HG03060 (cell line): ENCODE data around the gene KRTAP12-4.
"Not testable (repeated sequence)": the region's sequence is repeated elsewhere in the genome, so short reads cannot be mapped to it uniquely, and the experiment has no call there.

Experiments
- ATAC-seq: cut with Tn5 transposase; IDR thresholded peaks from one replicate; pipeline ENCODE4 v1.9.1; 2021; ENCODE audit warnings: low read depth, moderate number of reproducible peaks; ENCODE audit not compliant: unreplicated experiment

KRTAP12-4 gene

GRCh38 chr21:44687671-44688070, 33.2 kb upstream of the KRTAP12-4 start:
- ATAC-seq: no peak

GRCh38 chr21:44686843-44687561, 32.5 kb upstream of the KRTAP12-4 start:
- ATAC-seq: no peak

GRCh38 chr21:44686000-44686781, 31.7 kb upstream of the KRTAP12-4 start:
- no peak for ATAC-seq

GRCh38 chr21:44685050-44685449, 30.6 kb upstream of the KRTAP12-4 start:
- not testable (repeated sequence) for ATAC-seq

- ATAC-seq: no peak
Observed at GRCh38 chr21:44684483-44684882, 30.0 kb upstream of the KRTAP12-4 start.

DNA sequence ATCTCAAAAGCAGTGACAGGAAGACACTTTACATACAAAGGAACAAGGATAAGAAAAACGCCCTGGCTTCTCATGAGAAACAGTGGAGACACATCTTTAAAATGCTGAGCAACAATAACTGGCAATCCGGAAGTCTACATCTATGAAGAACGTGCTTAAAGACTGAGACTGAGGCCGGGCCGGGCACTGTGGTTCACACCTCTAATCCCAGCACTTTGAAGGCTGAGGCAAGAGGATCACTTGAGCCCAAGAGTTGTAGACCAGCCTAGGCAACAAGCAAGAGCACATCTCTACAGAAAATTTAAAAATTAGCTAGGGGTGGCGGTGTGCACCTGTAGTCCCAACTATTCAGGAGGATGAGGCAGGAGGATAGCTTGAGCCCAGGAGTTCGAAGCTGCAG, 29.6 kb upstream of the KRTAP12-4 start:
- ATAC-seq: no peak

DNA sequence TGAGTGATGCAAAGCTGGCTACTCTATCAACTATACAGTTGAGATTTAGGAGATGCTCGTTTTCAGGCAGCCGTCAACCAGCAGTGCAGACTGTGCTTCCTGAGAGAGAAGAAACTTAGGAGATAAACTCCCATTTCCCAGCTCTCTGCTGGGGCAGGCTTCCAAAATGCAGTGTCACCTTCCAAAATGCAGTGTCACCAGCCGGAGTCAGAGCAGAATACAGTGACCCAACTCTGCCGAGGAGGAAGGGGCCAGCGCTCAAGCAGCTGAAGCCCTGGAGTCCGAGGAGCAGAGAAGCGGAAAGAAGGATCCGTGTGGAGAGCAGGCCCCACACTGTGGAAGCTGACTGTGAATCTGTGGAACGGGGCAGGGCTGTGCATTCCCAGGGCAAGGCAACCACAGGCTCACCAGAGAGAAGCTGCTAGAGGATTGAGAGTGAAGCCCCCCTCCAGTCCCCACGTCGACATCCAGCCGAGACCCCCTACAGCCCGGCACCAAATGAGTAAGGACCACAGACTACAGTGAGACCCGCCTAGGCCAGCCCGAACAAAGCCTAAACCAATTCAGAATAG, 28.2 kb upstream of the KRTAP12-4 start:
- ATAC-seq: no peak

DNA sequence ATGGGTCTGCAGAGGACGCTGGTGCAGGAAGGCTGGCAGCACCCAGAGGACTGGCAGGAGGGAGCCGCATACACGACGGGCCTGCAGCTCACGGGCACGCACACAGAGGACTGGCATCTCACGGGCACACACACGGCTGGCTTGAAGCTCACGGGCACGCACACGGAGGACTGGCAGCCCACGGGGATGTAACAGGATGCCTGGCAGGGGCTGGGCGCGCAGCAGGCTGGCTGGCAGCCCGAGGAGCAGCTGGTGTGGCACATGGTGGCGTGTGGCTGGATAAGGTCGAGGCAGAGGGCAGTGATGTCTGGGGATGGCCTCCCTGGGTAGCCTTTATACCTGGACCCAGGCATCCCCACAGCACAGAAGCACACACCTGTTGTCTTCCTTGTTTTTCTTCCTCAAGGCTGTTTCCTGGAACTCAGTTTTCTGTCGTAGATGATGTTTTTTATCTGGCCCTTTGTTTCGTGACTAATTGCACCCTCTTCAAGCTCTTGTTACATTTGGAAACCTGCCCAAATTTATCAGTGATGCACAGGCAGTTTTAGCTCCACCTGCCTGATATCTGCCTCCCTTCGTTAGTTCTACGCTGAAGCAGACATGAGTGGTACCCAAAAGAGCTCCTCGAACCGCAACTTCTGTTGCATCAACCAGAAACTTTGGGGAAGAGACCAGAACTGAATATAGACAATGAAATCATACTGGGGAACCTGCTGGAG, 27.6 kb upstream of the KRTAP12-4 start, which contains the start of gene KRTAP12-1:
TSS of gene KRTAP12-1 (minus strand) at position 303 of the 719 bp plus-strand sequence. CDS start at position 263, 40 bp downstream.
- no peak for ATAC-seq

GRCh38 chr21:44681152-44681551, 26.7 kb upstream of the KRTAP12-4 start:
- no peak for ATAC-seq

DNA sequence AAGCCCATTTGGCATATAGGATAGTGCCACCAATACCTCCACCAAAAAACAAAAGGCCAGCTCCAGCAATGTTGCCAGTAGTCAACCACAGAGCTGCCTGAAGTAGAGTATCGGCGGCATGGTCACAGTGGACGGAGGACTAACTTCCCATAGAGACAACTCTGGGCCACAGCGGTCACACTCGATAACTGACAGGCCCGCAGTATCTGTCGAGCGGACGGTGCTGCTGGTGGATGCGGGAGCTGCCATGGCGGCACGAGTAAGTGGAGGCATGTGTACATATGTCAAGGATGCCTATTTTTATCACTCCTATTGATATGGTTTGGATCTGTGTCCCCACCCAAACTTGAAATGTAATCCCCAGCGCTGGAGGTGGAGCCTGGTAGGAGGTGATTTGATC, 23.4 kb upstream of the KRTAP12-4 start:
- no peak for ATAC-seq

- no peak for ATAC-seq
Observed at GRCh38 chr21:44671911-44672310, 17.5 kb upstream of the KRTAP12-4 start.

GRCh38 chr21:44670642-44671432, 16.4 kb upstream of the KRTAP12-4 start:
- ATAC-seq: no peak

DNA sequence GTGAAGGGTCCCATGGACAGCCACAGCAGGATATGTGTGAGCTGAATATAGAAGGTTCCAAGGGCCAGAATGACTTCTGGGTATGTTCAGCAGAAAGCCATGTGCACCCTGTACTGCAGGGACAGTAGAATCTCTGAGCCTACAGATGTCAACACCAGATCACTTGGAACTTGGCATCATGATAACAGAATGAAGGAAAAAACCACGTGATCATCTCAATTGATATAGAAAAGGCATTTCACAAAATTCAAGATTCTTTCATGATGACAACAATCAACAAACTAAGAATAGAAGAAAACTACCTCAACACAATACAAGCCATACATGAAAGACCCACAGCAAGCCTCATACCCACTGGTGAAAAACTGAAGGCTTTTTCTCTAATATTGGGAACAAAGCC, 13.2 kb upstream of the KRTAP12-4 start:
- no peak for ATAC-seq

DNA sequence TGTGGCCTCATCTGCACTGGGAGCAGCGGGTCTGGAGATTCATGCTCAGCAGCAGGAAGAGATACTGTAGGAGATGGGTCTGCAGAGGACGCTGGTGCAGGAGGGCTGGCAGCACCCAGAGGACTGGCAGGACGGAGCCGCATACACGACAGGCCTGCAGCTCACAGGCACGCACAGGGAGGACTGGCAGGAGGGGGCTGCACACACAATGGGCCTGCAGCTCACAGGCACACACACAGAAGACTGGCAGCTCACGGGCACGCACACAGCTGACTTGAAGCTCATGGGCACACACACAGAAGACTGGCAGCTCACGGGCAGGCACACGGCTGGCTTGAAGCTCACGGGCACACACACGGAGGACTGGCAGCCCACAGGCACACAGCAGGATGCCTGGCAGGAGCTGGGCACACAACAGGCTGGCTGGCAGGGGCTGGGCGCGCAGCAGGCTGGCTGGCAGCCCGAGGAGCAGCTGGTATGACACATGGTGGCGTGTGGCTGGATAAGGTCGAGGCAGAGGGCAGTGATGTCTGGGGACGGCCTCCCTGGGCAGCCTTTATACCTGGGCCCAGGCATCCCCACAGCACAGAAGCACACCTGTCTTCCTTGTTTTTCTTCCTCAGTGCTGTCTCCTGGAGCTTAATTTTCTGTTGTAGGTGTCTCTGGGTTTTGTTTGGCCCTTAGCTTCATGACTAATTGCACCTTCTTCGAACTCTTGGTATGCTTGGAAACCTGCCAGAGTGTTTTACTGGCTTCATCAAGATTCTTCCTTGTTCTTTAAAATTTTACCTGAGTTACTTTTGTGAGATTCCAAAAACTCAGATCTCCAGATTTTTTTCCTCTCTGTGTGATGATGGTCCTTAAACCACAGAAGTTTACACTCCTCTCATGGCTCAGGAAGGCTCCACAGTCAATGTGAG, 12.2 kb upstream of the KRTAP12-4 start, which contains the start of gene KRTAP12-2:
TSS of gene KRTAP12-2 (minus strand) at position 527 of the 920 bp plus-strand sequence. CDS start at position 486, 41 bp downstream.
- ATAC-seq: no peak

GRCh38 chr21:44664691-44665090, 10.2 kb upstream of the KRTAP12-4 start:
- no peak for ATAC-seq

- not testable (repeated sequence) for ATAC-seq
Observed at GRCh38 chr21:44661567-44661966, 7.1 kb upstream of the KRTAP12-4 start.

DNA sequence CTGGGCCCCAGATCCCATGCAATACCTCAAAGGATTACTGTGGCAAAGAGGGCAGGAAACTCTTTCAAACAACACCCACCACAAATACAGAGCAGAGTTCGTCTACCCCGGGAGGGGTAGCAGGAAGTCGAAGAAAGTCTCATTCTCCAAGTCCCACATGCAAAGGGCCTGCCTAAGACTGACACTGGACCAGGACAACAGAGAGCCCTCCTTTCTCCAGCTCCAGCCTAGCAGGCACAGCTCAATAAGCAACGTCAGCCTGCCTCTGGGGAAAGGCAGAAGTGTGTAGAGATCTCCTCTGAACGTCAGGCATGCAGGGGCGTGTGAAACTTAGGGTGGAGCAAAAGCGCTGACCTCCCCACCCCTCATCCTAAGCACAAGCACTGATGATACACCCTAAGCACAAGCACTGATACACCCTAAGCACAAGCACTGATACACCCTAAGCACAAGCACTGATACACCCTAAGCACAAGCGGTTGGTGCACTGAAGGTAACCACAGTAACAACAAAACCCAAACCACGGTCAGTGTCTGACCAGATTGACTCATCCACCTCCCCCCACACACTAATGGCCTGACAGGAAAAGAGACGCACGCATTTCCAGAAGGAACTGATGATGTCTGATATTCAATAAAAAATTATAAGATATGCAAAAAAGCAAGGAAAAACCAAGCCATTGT, 4.6 kb upstream of the KRTAP12-4 start:
- ATAC-seq: no peak

DNA sequence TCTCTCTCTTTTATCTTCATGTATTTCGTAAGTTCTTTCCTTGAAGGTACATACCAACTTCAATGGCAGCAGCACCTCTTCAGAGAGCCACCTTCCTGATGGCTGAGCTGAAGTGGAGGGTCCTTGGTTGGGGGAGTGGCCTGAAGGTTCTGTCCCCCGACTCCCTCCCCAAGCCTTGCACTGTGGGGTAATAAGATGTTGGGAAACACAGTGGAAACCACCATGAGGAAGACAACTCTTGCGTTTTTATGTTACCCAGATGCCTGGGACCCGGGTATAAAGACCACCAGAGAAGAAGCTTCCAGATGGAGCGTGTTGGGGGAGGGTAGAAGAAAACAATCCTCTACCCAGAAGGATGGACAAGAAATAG, 4.1 kb upstream of the KRTAP12-4 start:
- no peak for ATAC-seq
